Right atrium auricular region (tissue), 2 donors: ENCODE data around the gene PCSK6. TPM values are rescaled to one million over a fixed set of nuclear protein-coding genes. Genes with fewer than 3 reads are reported as not detected.

Experiments used
- DNase-seq: peaks from one replicate; pipeline ENCODE4 v3.0.0-alpha.2; 2019; ENCODE audit warnings: low spot score
- H3K27ac ChIP-seq, 2 donors: fragments of 200-600 bp; sonication (generic); 1 replicate in 1 of 2; 2 replicates in 1 of 2; pipeline ENCODE4 v1.5.1; 2016 to 2019
- H3K27me3 ChIP-seq, 2 donors: fragments of 200-600 bp; sonication (generic); one replicate each; pipeline versions ENCODE4 v1.5.1 to v1.6.0; 2017 to 2019
- H3K36me3 ChIP-seq: fragments of 200-600 bp; sonication (generic); one replicate; pipeline ENCODE4 v1.5.1; 2016
- H3K4me1 ChIP-seq, 2 donors: fragments of 200-600 bp; sonication (generic); one replicate each; pipeline versions ENCODE4 v1.5.1 to v1.6.0; 2017 to 2019
- H3K4me3 ChIP-seq, 2 donors: fragments of 200-600 bp; sonication (generic); 1 replicate in 1 of 2; 2 replicates in 1 of 2; pipeline ENCODE4 v1.5.1; 2017 to 2019; ENCODE audit warnings: mild to moderate bottlenecking in 1 of 2, moderate library complexity in 1 of 2
- H3K9me3 ChIP-seq, 2 donors: fragments of 200-600 bp; sonication (generic); one replicate each; pipeline ENCODE4 v1.5.1; 2019
- CTCF ChIP-seq, 2 donors: fragments of 200-600 bp; sonication (generic); IDR thresholded peaks; one replicate each; pipeline ENCODE4 v1.5.1; 2019; ENCODE audit warnings: antibody characterized with exemption in 2 of 2
- total RNA-seq, 2 donors: library from RNA; depleted of rRNA; stranded (reverse); fragments of >200 nt; gene quantifications; one replicate each; pipeline ENCODE4 v1.1.0, GENCODE V29; 2016

PCSK6 gene
- total RNA-seq, 2 donors from 2014 or later, result 14.4 to 19.9 TPM

- Histone ChIP-seq H3K9me3 (no peaks in the 10 kb centered on the region), H3K36me3 (no peaks in the 10 kb centered on the region), H3K27ac (no peak overlapping the region), H3K27me3 (no peaks in the 10 kb centered on the region), H3K4me1 (peaks cover 0 to 3% of the 10 kb centered on the region in 2 donors), H3K4me3 (no peak overlapping the region)
- DNase-seq, result no peak
- no peak for TF ChIP-seq CTCF (IDR thresholded peaks at IDR 0.05)
These were observed 12.8 kb downstream of the PCSK6 start for GRCh38 chr15:101476756-101477155.

GRCh38 chr15:101474983-101475382 is 14.5 kb downstream of the PCSK6 start:
- no peak for TF ChIP-seq CTCF (IDR thresholded peaks at IDR 0.05)
- Histone ChIP-seq H3K27me3 (no peaks in the 10 kb centered on the region), H3K4me3 (no peak overlapping the region), H3K27ac (no peak overlapping the region), H3K4me1 (peaks cover 0 to 6% of the 10 kb centered on the region in 2 donors), H3K36me3 (no peaks in the 10 kb centered on the region), H3K9me3 (no peaks in the 10 kb centered on the region)
- no peak for DNase-seq

GRCh38 chr15:101474233-101474632 is 15.3 kb downstream of the PCSK6 start:
- no peaks in the 10 kb centered on the region for H3K27me3 ChIP-seq
- H3K9me3 ChIP-seq, result no peaks in the 10 kb centered on the region
- H3K27ac ChIP-seq, result no peak overlapping the region
- H3K36me3 ChIP-seq, result no peaks in the 10 kb centered on the region
- H3K4me1 ChIP-seq, result peaks cover 0 to 12% of the 10 kb centered on the region in 2 donors
- TF ChIP-seq CTCF (IDR thresholded peaks at IDR 0.05), result no peak
- no peak for DNase-seq
- H3K4me3 ChIP-seq, result no peak overlapping the region

GRCh38 chr15:101472033-101472432 is 17.5 kb downstream of the PCSK6 start:
- Histone ChIP-seq H3K27me3 (no peaks in the 10 kb centered on the region), H3K27ac (no peak overlapping the region), H3K9me3 (no peaks in the 10 kb centered on the region), H3K4me3 (no peak overlapping the region), H3K4me1 (peaks cover 0 to 11% of the 10 kb centered on the region in 2 donors), H3K36me3 (no peaks in the 10 kb centered on the region)
- no peak for TF ChIP-seq CTCF (IDR thresholded peaks at IDR 0.05)
- no peak for DNase-seq

GRCh38 chr15:101470548-101471239 is 18.8 kb downstream of the PCSK6 start:
- DNase-seq, result no peak

More at GRCh38 chr15:101470548-101471239, 18.8 kb downstream of the PCSK6 start:
- no peak overlapping the region for H3K4me3 ChIP-seq
- H3K27ac ChIP-seq, result peak overlapping the region; percentile 6 to 75
- H3K36me3 ChIP-seq, result no peaks in the 10 kb centered on the region
- no peak for TF ChIP-seq CTCF (IDR thresholded peaks at IDR 0.05)
- no peaks in the 10 kb centered on the region for H3K27me3 ChIP-seq
- H3K4me1 ChIP-seq, result peaks cover 0 to 11% of the 10 kb centered on the region in 2 donors
- H3K9me3 ChIP-seq, result no peaks in the 10 kb centered on the region
